ENCODE data around the gene PRICKLE2. TPM values are rescaled to one million over a fixed set of nuclear protein-coding genes. Genes with fewer than 3 reads are reported as not detected.

Gene PRICKLE2
- total RNA-seq, 1 donor from 2014 or later: 24.7 TPM

- no peaks in the 10 kb centered on the region for H3K27me3 Mint-ChIP-seq (ENCODE audit: unreplicated experiment)
- H3K27ac Mint-ChIP-seq (ENCODE audit: unreplicated experiment): no peak overlapping the region
- H3K36me3 Mint-ChIP-seq (ENCODE audit: unreplicated experiment): peaks cover 6% of the 10 kb centered on the region
- DNase-seq (ENCODE audit: extremely low spot score, unreplicated experiment): no peak
- H3K4me1 Mint-ChIP-seq (ENCODE audit: unreplicated experiment): peaks cover 19% of the 10 kb centered on the region
- TF ChIP-seq CTCF (IDR thresholded peaks at IDR 0.05): no peak
- no peak overlapping the region for H3K4me3 Mint-ChIP-seq (ENCODE audit: unreplicated experiment)
- H3K9me3 Mint-ChIP-seq (ENCODE audit: unreplicated experiment): peaks cover under 1% of the 10 kb centered on the region
Observed at GRCh38 chr3:64108784-64109317, 116.4 kb downstream of the PRICKLE2 start.

DNA sequence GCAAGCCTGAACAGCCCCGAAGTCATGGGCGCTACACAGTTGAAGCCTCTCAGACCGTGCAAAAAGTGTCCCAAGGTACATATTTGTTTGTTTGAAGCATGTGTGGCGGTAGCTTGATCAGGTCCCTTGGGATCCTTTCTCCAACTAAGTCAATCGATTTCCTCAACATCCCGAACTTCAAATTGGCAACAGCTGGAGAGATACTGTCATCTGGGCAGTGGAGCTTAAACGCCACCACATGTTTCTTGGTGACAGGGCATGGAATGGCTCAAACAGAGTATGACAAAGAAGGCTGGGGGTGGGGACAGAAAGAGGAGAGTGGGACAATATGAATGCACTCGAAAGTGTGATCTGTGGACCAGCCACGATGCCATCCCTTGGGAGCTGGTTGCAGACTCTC lies 117.0 kb downstream of the PRICKLE2 start:
- peaks cover 19% of the 10 kb centered on the region for H3K4me1 Mint-ChIP-seq (ENCODE audit: unreplicated experiment)
- H3K4me3 Mint-ChIP-seq (ENCODE audit: unreplicated experiment): no peak overlapping the region

GRCh38 chr3:64107190-64107589 lies 118.1 kb downstream of the PRICKLE2 start:
- Mint-ChIP-seq H3K27ac (ENCODE audit: unreplicated experiment) (no peak overlapping the region), H3K9me3 (ENCODE audit: unreplicated experiment) (no peaks in the 10 kb centered on the region), H3K4me3 (ENCODE audit: unreplicated experiment) (no peak overlapping the region), H3K27me3 (ENCODE audit: unreplicated experiment) (no peaks in the 10 kb centered on the region), H3K36me3 (ENCODE audit: unreplicated experiment) (peaks cover 3% of the 10 kb centered on the region), H3K4me1 (ENCODE audit: unreplicated experiment) (peaks cover 19% of the 10 kb centered on the region)
- TF ChIP-seq CTCF (IDR thresholded peaks at IDR 0.05): no peak
- DNase-seq (ENCODE audit: extremely low spot score, unreplicated experiment): no peak

More for the DNA sequence above, 117.0 kb downstream of the PRICKLE2 start:
- Mint-ChIP-seq H3K27ac (ENCODE audit: unreplicated experiment) (no peak overlapping the region), H3K27me3 (ENCODE audit: unreplicated experiment) (no peaks in the 10 kb centered on the region), H3K9me3 (ENCODE audit: unreplicated experiment) (no peaks in the 10 kb centered on the region), H3K36me3 (ENCODE audit: unreplicated experiment) (peaks cover 6% of the 10 kb centered on the region)
- DNase-seq (ENCODE audit: extremely low spot score, unreplicated experiment): no peak
- TF ChIP-seq CTCF (IDR thresholded peaks at IDR 0.05): no peak

DNA sequence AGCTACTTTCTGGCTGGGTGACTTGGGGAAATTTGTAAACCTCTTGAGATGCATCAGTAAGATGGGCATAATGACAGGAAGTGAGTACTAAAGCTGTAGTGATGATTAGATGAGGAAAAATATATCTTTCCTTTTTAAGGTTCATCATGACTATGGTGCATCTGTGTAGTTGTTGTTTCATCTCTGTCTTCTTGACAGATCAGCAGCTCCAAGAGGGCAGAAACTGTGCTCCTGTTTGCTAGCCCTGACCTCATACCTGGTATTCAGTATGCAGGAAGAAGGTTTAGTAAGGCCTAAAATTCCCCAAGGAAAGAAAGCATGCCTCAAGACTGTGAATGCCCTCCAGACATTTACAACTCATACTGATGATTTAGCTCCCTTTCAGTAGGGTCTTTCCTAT lies 119.5 kb downstream of the PRICKLE2 start:
- DNase-seq (ENCODE audit: extremely low spot score, unreplicated experiment): no peak
- Mint-ChIP-seq H3K4me1 (ENCODE audit: unreplicated experiment) (peaks cover 19% of the 10 kb centered on the region), H3K36me3 (ENCODE audit: unreplicated experiment) (peaks cover 3% of the 10 kb centered on the region), H3K27me3 (ENCODE audit: unreplicated experiment) (no peaks in the 10 kb centered on the region), H3K9me3 (ENCODE audit: unreplicated experiment) (no peaks in the 10 kb centered on the region), H3K4me3 (ENCODE audit: unreplicated experiment) (no peak overlapping the region), H3K27ac (ENCODE audit: unreplicated experiment) (no peak overlapping the region)
- TF ChIP-seq CTCF (IDR thresholded peaks at IDR 0.05): no peak

- no peak overlapping the region for H3K4me3 Mint-ChIP-seq (ENCODE audit: unreplicated experiment)
- TF ChIP-seq CTCF (IDR thresholded peaks at IDR 0.05): no peak
- H3K27me3 Mint-ChIP-seq (ENCODE audit: unreplicated experiment): no peaks in the 10 kb centered on the region
- H3K27ac Mint-ChIP-seq (ENCODE audit: unreplicated experiment): no peak overlapping the region
- H3K36me3 Mint-ChIP-seq (ENCODE audit: unreplicated experiment): peaks cover 1% of the 10 kb centered on the region
- DNase-seq (ENCODE audit: extremely low spot score, unreplicated experiment): no peak
- peaks cover 18% of the 10 kb centered on the region for H3K4me1 Mint-ChIP-seq (ENCODE audit: unreplicated experiment)
- H3K9me3 Mint-ChIP-seq (ENCODE audit: unreplicated experiment): no peaks in the 10 kb centered on the region
Observed at GRCh38 chr3:64104691-64105111, 120.6 kb downstream of the PRICKLE2 start.
